Uterus (tissue), 2 donors: ENCODE data around the gene SDHA.

Experiments used
- CTCF ChIP-seq, 4 experiments: fragments of 200-600 bp in 2 of 4; fragments of 450-650 bp in 2 of 4; sonication (generic) in 2 of 4; IDR thresholded peaks; one replicate each; pipeline ENCODE4 v1.5.1; 2016 to 2019; ENCODE audit warnings: antibody characterized with exemption in 4 of 4, mild to moderate bottlenecking in 2 of 4, moderate library complexity in 1 of 4
- POLR2A ChIP-seq, 2 donors: fragments of 450-650 bp; IDR thresholded peaks; one replicate each; pipeline ENCODE4 v1.6.1; 2016; ENCODE audit warnings: antibody characterized with exemption in 2 of 2, mild to moderate bottlenecking in 1 of 2, moderate library complexity in 1 of 2

GRCh38 chr5:230711-231110 lies 12.6 kb downstream of the SDHA start:
- TF ChIP-seq CTCF (IDR thresholded peaks at IDR 0.05): no peak
- TF ChIP-seq POLR2A (IDR thresholded peaks at IDR 0.05): no peak
